IPS-18a (cell line): ENCODE data around the gene METAP2.
A peak's percentile ranks its signal among the peaks of the same experiment; 100 is the strongest.
"Not testable (repeated sequence)": the region's sequence is repeated elsewhere in the genome, so short reads cannot be mapped to it uniquely, and the experiment has no call there.

Experiments
- H3K27ac ChIP-seq: one replicate; pipeline ENCODE4 v1.5.1; 2013; ENCODE audit warnings: low read length
- H3K27me3 ChIP-seq: one replicate; pipeline ENCODE4 v1.6.1; 2013; ENCODE audit warnings: mild to moderate bottlenecking, low read length; ENCODE audit not compliant: control insufficient read depth, insufficient read depth
- H3K36me3 ChIP-seq: one replicate; pipeline ENCODE4 v1.6.1; 2013; ENCODE audit warnings: low read depth, low read length; ENCODE audit not compliant: control insufficient read depth
- H3K4me1 ChIP-seq: one replicate; pipeline ENCODE4 v1.6.1; 2013; ENCODE audit warnings: low read depth, low read length; ENCODE audit not compliant: control insufficient read depth
- H3K4me3 ChIP-seq: one replicate; pipeline ENCODE4 v1.5.1; 2013; ENCODE audit warnings: low read length
- H3K9ac ChIP-seq: one replicate; pipeline ENCODE4 v1.6.1; 2013; ENCODE audit warnings: mild to moderate bottlenecking, low read length, moderate library complexity
- H3K9me3 ChIP-seq: one replicate; pipeline ENCODE4 v1.6.1; 2013; ENCODE audit warnings: low read depth, low read length; ENCODE audit not compliant: control insufficient read depth

Gene METAP2

GRCh38 chr12:95446506-95446900 lies 27.4 kb upstream of the METAP2 start:
- peaks cover 22% of the 10 kb centered on the region for H3K4me1 ChIP-seq
- H3K36me3 ChIP-seq = no peaks in the 10 kb centered on the region
- no peak overlapping the region for H3K27ac ChIP-seq
- H3K27me3 ChIP-seq = peaks cover 8% of the 10 kb centered on the region
- H3K4me3 ChIP-seq = peak overlapping the region; percentile 59
- H3K9me3 ChIP-seq = no peaks in the 10 kb centered on the region
- H3K9ac ChIP-seq = no peak overlapping the region

DNA sequence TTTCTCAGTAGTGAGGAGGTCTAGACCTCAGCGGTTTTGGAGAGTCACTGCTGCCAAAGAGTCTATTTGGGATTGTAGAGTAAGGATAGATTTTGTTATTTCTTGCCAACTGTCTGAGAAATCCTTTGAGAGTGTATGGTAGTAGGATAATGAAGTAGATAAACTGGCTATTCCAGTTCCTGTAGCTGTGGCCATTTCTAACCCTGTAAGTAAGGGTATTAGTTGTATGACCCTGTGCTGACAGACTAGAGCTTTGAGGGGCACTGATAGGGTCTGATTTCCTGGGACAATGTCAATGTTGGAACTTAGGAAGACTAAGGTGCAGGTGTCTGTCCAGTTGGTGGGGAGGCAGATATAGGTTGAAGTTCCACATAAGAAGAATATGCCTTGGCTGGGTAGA lies 24.3 kb upstream of the METAP2 start:
- H3K9me3 ChIP-seq, H3K36me3 ChIP-seq, H3K9ac ChIP-seq, H3K4me3 ChIP-seq, H3K27me3 ChIP-seq, H3K27ac ChIP-seq: not testable (repeated sequence)
- H3K4me1 ChIP-seq = peaks cover 14% of the 10 kb centered on the region

DNA sequence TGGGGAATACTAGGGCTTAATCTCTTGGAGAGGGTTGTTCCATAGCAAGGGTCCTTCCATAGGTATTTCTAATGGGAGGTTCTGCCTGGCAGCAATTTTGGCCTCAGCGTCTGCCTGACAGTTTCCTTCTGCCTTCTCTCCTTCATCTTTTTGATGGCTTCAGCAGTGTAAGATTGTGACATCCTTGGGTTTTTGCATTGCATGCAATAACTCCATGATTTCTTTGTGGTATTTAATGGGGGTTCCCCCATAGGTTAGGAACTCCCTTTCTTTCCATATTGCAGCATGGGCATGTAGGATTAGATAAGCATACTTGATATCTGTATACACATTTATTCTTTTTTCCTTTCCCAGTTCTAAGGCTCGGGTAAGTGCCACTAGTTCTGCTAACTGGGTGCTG lies 21.5 kb upstream of the METAP2 start:
- H3K4me3 ChIP-seq, H3K9ac ChIP-seq, H3K4me1 ChIP-seq, H3K27ac ChIP-seq, H3K27me3 ChIP-seq, H3K9me3 ChIP-seq, H3K36me3 ChIP-seq: not testable (repeated sequence)

- H3K36me3 ChIP-seq, H3K27me3 ChIP-seq, H3K9me3 ChIP-seq, H3K4me1 ChIP-seq, H3K27ac ChIP-seq, H3K9ac ChIP-seq, H3K4me3 ChIP-seq: not testable (repeated sequence)
These were observed 20.1 kb upstream of the METAP2 start for GRCh38 chr12:95453881-95454280.

DNA sequence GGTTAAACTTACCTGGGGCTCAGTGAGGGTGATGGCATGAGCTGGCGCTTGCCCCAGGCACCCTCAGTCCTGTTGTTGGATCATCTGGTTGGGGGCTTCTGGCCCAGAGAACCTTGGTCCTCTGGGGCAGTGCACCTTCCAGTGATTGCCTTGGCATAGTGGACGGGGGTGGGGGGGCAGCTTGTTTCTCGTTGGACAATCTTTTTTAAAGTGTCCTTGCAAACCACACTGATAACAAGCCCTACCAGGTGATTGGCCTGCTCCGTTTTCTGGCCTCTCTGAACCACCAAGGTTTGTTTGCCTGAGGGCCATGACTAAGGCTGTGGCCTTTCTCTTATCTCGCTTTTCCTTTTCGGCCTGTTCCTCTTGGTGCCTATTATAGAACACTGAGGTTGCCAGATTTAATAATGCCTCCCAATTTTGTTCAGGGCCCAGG lies 19.2 kb upstream of the METAP2 start:
- not testable (repeated sequence) for H3K27ac ChIP-seq, H3K27me3 ChIP-seq

DNA sequence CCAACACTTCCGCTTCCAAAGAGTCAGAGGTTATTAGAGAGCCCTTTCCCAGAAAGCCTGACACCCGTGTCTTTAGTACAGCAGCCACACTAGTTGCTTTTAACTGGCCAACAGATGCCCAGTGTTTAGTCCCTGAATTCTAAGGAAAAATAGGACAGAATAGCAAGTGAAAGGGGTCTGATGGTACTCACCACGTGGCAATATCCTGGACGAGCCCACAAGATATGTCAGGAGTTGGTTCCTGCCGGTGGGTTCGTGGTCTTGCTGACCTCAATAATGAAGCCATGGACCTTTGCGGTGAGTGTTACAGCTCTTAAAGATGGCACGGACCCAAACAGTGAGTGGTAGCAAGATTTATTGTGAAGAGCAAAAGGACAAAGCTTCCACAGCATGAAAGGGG lies 16.3 kb upstream of the METAP2 start:
- H3K27ac ChIP-seq, H3K4me3 ChIP-seq, H3K4me1 ChIP-seq, H3K9ac ChIP-seq, H3K36me3 ChIP-seq, H3K27me3 ChIP-seq, H3K9me3 ChIP-seq: not testable (repeated sequence)

More for the DNA sequence above, 19.2 kb upstream of the METAP2 start:
- not testable (repeated sequence) for H3K4me3 ChIP-seq, H3K4me1 ChIP-seq, H3K9me3 ChIP-seq, H3K36me3 ChIP-seq, H3K9ac ChIP-seq

DNA sequence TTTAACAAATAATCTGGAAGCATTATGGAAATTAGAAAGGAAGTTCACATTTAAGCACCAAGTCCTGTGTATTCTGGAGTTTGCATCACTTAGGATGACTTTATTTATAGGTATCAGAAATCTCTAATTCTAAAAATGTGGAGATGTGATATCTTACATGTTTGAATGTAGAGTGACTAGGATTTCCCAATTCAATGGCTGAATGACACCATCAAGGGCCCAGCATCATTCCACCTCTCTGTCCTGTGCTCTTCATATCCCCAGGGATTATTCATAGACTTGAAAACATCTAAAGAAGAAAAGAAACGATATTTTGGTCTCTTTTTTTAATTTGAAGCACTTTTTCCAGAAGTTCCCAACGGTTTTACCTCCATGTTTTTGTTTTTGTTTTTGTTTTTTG lies 15.2 kb upstream of the METAP2 start:
- no peaks in the 10 kb centered on the region for H3K4me1 ChIP-seq
- no peak overlapping the region for H3K4me3 ChIP-seq
- no peaks in the 10 kb centered on the region for H3K27me3 ChIP-seq
- H3K36me3 ChIP-seq = no peaks in the 10 kb centered on the region
- no peak overlapping the region for H3K27ac ChIP-seq
- H3K9me3 ChIP-seq = no peaks in the 10 kb centered on the region
- no peak overlapping the region for H3K9ac ChIP-seq

DNA sequence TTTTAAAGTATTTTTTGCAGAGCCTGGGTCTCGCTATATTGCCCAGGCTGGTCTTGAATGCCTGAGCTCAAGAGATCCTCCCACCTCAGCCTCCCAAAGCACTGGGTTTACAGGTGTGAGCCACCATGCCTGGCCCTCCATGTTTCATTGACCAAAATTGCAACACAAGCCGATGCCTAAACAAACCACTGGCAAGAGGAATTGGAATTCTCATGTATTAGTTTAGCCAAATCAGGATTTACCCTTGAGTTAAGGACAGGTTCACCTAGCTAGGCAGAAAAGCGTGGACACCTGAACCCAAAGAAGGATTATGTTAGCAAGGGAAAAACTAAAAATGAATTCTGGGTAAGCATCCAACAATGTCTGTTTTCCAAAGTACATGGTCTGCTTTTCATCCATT lies 14.6 kb upstream of the METAP2 start:
- Histone ChIP-seq H3K36me3 (no peaks in the 10 kb centered on the region), H3K9ac (no peak overlapping the region), H3K4me3 (no peak overlapping the region), H3K27ac (no peak overlapping the region), H3K27me3 (no peaks in the 10 kb centered on the region), H3K4me1 (no peaks in the 10 kb centered on the region), H3K9me3 (no peaks in the 10 kb centered on the region)

GRCh38 chr12:95460105-95460504 lies 13.8 kb upstream of the METAP2 start:
- H3K27me3 ChIP-seq = no peaks in the 10 kb centered on the region
- no peaks in the 10 kb centered on the region for H3K9me3 ChIP-seq
- H3K9ac ChIP-seq = no peak overlapping the region
- H3K4me3 ChIP-seq = no peak overlapping the region
- H3K4me1 ChIP-seq = no peaks in the 10 kb centered on the region
- H3K36me3 ChIP-seq = no peaks in the 10 kb centered on the region
- H3K27ac ChIP-seq = no peak overlapping the region

GRCh38 chr12:95460896-95461295 lies 13.1 kb upstream of the METAP2 start:
- H3K36me3 ChIP-seq = no peaks in the 10 kb centered on the region
- no peaks in the 10 kb centered on the region for H3K27me3 ChIP-seq
- no peak overlapping the region for H3K9ac ChIP-seq
- H3K4me3 ChIP-seq = no peak overlapping the region
- no peaks in the 10 kb centered on the region for H3K4me1 ChIP-seq
- H3K9me3 ChIP-seq = no peaks in the 10 kb centered on the region
- H3K27ac ChIP-seq = no peak overlapping the region

- Histone ChIP-seq H3K9ac (no peak overlapping the region), H3K9me3 (no peaks in the 10 kb centered on the region), H3K27ac (no peak overlapping the region), H3K4me1 (no peaks in the 10 kb centered on the region), H3K36me3 (no peaks in the 10 kb centered on the region), H3K27me3 (no peaks in the 10 kb centered on the region), H3K4me3 (no peak overlapping the region)
These were observed 11.9 kb upstream of the METAP2 start for GRCh38 chr12:95462081-95462480.

- Histone ChIP-seq H3K27me3 (no peaks in the 10 kb centered on the region), H3K4me3 (no peak overlapping the region), H3K27ac (no peak overlapping the region), H3K9ac (no peak overlapping the region), H3K9me3 (no peaks in the 10 kb centered on the region), H3K4me1 (no peaks in the 10 kb centered on the region), H3K36me3 (no peaks in the 10 kb centered on the region)
These were observed 11.4 kb upstream of the METAP2 start for GRCh38 chr12:95462551-95462950.

GRCh38 chr12:95463050-95463449 lies 10.9 kb upstream of the METAP2 start:
- Histone ChIP-seq H3K36me3 (no peaks in the 10 kb centered on the region), H3K27me3 (no peaks in the 10 kb centered on the region), H3K9ac (no peak overlapping the region), H3K4me1 (no peaks in the 10 kb centered on the region), H3K4me3 (no peak overlapping the region), H3K27ac (no peak overlapping the region), H3K9me3 (no peaks in the 10 kb centered on the region)
